Stimulated activated CD4-positive, alpha-beta T cell treated with anti-CD3 and anti-CD28 coated beads, TNF-alpha, amount 100 ng/mL, for 4 hours (primary cell): Measurements from ENCODE around the gene NRARP.

ENCODE experiments used
- DNase-seq, 3 experiments: peaks; one replicate each; pipeline ENCODE4 v3.0.0-alpha.2; 2020; ENCODE audit warnings: low read depth in 3 of 3

Gene NRARP

DNA sequence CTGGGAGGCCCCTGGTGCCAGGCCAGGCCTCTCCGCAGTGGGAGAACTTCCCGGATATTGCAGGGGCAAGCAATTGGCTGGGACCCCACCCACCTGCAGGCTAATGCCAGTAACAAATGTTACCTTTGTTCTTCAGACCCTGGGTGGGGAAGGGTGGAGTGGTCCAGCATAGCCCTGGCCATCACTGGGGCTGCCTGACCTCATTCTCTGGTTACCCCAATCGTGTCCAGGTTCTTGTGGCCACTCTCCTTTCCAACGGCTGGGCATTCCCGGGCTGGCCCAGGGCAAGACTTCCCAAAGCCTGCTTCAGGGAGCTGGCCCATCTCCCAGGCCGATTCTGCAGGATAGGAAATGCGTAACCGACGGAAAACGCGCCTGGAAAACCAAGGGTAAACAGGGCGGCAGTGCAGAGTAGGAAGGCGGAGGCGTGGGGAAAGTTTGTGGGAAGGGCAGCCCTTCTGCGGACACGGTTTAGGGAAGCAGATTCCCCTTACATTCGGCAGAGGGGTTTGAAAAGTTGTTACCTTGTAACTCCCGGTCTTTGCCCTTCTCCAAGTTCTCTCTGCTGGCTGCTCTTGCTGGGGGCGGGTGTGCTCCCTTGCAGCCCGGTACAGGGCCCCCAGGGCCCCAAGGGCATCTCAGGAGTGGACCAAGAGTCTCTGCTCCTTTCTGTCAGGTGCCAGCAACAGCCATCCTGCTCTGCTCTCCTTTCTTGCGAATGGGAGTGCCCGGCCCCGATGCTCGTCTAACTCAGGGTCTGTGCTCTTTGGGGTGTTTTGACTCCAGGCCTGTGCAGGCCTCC is 3.5 kb downstream of the NRARP start:
- DNase-seq, result no peak

GRCh38 chr9:137297966-137298365 is 4.1 kb downstream of the NRARP start:
- no peak for DNase-seq

- DNase-seq, result no peak
Measured at GRCh38 chr9:137296670-137297664, 5.1 kb downstream of the NRARP start.

DNA sequence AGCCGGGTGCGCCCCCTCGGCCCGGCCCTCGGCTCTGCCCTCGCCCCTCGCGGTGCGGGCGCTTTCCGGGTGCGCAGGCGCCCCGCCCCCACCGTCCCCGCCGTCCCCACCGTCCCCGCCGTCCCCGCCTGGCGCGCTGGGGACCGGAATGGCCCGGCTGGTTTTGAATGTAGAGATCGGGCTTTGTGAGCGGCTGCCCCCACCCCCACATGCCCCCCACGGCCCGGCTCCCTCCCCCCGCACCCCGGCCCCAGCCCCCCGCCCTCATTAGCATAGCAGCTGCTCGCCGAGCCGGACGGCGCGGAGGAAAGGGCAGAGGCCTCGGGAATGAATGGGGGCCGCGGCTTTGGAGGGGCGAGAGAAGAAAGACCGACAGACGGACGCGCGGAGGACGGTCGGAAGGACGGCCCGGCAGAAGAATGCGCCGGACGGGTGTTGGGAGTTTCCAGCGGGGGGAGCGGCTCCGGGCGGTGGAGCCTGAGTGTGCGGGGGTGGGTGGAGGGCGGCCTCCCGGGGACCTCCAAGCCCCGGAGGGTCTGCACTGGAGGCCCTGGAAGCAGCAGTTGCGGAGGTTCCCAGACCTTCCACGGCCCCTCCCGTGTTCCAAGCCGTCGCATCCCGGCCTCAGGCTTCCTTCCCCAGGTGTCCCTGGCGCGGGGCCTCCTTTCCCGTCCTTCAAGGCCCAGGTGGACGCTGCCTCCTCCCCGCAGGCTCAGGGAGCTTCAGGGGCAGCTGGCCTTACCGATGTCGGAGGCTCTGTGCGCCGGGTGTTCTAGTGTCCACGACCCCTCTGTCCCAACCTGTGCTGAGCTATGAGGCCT is 6.0 kb downstream of the NRARP start:
- DNase-seq, result no peak

- peak in 2 of 3 experiments; percentile 17 to 48 for DNase-seq
Measured at GRCh38 chr9:137295238-137295811, 6.7 kb downstream of the NRARP start.

GRCh38 chr9:137294681-137295237 is 7.3 kb downstream of the NRARP start:
- DNase-seq, result no peak

DNA sequence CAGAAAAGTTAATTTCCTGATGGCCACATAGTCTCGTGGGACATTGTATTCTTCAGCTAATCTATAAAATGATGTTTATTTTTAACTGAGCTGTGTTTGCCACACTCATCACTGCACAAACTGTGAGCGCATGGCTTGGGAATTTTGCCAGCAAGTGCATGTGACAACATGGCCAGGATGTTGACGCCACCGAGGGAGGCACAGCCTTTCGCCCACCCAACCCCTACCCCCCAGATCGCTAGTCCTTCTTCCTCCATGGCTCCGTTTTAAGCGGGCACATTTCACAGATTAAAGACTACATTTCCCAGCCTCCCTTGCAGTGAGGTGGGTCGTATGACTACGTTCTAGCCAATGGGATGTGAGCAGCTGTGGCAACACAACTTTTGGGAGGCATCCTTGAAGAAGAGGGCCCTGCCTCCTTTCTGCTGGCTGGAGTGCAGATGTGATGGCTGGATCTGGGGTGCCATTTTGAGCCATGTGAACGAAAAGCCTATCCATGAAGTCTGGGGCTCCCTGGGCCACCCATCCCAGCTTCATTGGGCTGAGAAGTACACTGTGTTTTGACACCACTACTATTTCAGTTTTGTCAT is 7.9 kb downstream of the NRARP start:
- no peak for DNase-seq

DNA sequence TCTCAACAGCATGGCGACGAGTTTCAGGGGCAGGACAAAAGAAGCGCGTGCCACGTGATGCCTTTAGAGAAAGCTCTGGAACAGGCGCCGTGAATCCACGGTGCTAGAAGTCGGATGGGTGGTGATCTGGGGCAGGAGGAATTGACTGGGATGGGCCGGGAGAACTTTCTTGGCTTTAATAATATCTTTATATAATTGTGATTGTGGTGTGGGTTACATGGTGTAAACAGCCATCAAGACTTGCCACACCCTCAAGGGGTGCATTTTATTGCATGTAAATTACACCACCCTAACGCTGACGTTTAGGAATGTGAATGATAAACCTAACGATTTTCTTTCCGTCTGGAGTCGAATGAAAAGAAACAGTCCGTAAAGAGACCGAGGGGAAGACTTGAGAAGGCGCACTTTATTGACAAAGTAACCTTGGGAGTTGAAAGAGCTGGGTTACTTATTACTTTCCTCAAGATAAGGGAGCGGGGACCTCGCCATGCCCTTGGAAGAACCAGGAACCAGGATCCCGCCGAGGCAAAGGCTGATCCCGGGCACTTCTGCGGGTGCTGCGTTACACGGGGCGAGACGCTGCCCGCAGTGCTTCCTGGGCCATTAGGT is 8.5 kb downstream of the NRARP start:
- DNase-seq, result no peak

- no peak for DNase-seq
Measured at GRCh38 chr9:137293094-137293481, 9.0 kb downstream of the NRARP start.

- DNase-seq, result no peak
Measured at GRCh38 chr9:137286975-137287383, 15.1 kb downstream of the NRARP start.

DNA sequence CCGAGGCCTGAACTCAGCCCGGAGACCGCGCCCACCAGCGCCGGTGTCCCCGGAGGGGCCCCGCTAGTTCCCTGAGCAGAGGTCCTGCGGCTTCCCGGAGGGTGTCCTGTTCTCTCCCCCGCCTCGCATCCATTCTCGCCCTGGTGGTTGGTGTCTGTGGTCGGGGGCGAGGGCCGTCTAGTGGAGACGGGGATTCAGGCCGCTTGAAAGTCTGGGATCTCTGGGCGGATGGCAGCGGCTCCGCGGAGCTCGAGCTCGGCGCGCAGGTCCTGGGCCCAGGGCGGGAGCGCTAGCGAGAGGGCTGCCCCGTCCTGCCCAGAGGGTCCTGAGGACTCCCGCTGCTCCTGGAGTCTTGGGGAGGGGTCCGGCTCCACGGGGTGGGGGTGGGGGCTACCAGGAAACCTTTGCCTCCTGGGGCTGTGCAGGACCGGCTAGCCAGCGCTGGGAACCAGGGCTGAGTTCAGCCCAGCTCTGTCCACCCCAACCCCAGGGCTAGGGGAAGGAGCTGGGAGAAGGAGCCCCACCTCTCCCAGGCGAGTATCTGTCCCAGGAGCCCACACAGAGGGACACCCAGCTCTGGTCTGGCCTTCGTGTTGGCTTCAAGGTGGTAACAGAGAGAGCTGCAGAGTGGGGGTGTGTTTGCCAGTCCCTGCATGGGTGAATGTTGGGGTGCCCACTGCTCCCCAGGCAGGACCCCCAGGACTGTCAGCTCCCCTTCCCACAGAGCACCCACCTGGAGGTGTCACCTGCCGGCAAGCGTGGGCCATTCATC is 20.5 kb downstream of the NRARP start:
- DNase-seq, result no peak

DNA sequence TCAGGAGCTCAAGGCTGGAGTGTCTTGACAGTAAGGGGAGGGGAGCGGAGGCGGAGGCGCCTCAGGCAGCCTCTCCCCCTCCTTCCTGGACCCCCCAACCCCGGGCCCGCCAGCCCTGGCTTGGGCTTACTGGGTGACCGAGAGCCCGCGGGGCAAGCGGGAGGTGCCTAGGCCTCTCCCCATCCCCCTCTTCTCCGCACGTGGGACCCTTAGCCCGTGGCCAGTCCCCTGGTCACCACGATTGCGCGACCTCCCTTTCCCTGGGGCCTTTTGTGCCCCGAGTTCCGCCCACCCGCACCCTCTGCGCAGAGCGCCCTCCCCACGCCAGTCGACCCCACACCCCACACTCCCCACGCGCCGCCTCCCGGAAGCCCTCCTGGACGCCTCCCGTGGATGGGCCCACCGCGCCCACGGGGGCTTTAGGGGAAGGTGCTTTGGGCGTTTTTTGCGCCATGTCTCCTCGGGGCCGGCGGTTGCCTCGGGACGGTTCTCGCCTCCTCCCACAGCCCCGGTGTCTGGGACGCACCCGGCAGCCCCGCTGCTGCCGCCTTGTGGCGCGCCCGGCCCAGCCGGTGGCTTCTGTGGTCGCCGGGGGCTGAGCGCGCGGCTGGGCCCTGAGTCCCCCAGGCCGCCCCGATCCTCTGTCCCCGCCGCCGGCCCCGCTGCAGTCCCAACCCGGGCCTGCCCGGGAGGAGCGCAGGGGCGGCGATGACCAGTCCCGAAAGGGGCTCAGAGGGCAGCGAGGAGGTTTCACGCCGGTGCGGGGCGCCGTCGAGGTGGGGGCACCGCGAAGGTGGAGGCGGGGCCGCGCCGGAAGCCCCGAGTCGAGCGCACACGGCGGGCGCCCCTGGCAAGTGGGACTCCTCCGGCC is 21.4 kb downstream of the NRARP start:
- DNase-seq, result no peak

DNA sequence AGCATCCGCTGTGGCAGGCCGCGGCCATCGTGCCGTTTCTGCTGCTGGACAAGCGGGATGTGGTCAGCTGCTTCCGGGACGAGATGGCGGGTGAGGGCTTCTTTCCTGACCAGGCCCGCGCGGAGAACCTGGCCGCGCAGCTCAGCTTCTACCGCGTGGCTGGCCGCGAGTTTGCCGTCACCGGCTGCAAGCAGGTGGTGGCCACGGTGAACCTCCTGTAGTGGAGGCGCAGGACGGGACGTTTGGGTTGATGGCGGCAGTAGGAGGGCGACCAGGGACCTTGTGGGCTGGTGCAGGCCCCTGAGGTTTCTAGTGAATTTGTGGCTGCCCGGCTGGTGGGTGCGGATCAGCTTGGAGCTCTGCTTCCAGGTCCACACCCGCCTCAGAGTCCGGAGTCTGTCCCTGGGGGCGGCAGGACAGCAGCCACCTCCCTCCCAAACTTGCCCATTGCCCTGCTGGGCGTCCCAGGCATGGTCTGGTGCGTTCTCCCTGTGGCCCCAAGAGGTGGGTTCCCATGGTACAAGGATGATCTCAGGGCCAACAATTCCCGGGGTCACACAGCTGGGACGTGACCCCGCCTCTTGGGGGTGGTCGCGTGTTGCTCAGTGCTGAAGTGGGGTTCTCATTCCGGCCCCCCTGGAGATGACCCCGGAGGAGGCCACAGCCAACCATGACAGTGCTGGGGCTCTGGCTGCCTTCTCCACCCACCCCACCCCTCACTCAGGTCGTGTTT is 22.2 kb downstream of the NRARP start:
- no peak for DNase-seq

DNA sequence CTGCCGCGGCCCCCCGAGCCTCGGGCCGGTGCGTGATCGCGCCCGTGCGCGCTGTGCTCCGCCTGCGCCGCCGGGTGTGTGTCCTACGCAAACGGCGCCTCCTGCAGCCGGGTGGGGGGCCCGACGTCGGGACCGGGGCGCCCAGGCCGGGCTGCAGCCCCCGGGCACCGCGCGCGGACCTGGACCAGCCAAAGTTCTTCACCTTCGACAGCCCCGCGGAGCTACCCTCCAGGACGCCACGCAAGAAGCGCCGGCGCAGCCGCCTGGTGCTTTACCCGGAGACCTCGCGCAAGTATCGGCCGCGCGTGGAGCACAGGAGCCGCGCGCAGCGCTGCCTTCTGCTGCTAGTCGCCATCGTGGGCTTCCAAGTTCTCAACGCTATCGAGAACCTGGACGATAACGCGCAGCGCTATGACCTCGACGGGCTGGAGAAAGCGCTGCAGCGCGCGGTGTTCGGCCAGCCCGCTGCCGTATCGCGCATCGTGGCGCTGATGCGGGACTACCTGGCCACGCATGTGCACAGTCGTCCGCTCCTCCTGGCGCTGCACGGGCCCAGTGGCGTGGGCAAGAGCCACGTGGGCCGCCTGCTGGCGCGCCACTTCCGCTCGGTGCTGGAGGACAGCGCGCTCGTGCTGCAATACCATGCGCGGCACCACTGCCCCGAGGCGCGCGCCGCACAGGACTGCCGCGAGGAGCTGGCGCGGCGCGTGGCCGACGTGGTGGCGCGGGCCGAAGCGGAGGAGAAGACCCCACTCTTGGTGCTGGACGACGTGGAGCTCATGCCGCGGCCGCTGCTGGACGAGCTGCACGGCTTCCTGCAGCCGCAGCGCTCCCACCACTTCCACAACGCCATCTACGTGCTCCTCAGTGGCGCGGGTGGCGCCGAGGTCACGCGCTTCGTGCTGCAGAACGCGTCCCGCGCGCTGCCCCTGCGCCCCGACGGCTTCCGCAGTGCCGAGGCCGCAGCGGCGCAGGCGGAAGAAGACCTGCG is 23.1 kb downstream of the NRARP start:
- DNase-seq, result no peak

DNA sequence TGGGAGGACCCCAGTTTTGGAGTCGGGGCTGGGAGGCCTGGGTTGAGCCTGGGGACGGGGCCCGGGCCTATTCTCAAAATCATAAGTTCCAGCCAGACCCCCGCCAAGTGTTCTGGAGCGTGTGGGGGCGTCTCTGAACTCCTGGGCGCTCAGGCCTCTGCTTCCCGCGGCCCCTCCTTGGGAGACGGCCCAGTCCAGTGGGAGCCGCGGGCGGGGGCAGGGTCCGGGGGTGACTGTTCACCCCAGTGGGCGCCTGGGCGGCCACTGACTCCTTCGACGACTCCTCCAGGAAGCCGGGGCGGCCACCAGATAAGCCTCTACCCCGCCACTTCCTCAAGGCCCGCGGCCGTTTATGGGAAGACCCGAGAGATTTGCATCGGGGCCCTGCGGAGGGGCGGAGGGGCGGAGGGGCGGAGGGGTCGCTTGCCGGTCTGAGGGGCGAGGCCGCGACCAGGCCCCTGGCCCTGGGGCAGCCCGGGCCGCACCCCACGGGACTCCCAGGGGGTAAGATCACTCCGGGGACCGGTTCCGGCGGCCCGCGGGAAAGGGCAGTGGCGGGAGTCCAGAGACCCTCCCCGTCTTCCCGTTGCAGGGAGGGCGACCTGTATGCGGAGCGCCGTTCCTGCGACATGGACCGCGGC is 23.9 kb downstream of the NRARP start:
- DNase-seq, result no peak
